22Rv1 (cell line): ENCODE measurements around the gene PRKCE.

Source experiments
- ZFX ChIP-seq: fragments of 450-650 bp; IDR thresholded peaks from 2 replicates; pipeline ENCODE4 v1.6.1; 2017; ENCODE audit warnings: antibody characterized with exemption, borderline replicate concordance
- TF ChIP-seq, protein P1 (sequence below): fragments of 450-650 bp; IDR thresholded peaks from 2 replicates; pipeline ENCODE4 v1.5.1; 2017; ENCODE audit warnings: mild to moderate bottlenecking

DNA sequence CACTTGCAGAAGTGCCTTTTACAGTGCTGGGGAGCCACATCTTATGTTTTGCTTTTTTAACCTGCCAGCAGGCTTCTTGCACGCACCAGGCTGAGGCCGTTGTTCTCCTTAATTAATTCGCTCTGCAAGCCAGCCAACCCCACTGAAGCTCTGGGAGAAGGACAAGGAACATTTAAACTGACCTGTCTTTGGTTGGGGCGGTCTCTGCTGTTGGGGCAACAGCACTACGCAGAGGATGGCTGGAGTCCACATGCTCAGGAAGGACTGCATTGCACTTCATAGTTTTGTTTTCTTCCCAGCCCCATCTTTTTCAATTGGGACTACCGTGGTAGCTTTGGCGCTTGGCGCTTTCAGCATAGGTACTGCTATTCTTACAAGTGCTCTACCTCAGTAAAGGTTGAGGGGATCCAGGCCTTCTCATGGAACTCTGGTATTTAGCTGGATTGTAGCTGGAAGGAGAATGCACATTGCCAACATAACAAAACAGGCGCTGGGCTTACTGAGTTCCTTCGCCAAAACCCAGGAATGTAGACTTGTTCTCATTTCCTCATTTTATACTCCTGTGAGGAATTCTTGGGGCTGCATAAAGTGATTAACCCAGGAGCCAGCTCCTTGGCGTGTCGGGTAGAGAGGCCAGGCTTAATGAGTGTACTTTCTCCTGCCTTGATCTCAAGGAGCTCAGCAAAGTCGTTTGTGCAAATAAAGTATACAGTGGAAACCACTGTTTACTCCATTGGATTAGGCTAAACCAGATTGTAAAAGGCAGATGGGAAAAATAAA, 146.2 kb downstream of the PRKCE start:
- TF ChIP-seq, protein P1, sequence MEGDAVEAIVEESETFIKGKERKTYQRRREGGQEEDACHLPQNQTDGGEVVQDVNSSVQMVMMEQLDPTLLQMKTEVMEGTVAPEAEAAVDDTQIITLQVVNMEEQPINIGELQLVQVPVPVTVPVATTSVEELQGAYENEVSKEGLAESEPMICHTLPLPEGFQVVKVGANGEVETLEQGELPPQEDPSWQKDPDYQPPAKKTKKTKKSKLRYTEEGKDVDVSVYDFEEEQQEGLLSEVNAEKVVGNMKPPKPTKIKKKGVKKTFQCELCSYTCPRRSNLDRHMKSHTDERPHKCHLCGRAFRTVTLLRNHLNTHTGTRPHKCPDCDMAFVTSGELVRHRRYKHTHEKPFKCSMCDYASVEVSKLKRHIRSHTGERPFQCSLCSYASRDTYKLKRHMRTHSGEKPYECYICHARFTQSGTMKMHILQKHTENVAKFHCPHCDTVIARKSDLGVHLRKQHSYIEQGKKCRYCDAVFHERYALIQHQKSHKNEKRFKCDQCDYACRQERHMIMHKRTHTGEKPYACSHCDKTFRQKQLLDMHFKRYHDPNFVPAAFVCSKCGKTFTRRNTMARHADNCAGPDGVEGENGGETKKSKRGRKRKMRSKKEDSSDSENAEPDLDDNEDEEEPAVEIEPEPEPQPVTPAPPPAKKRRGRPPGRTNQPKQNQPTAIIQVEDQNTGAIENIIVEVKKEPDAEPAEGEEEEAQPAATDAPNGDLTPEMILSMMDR, result no peak
- no peak for TF ChIP-seq ZFX
